Endothelial cell of umbilical vein (primary cell): Measurements from ENCODE around the gene PPARD. TPM values are rescaled to one million over a fixed set of nuclear protein-coding genes. Genes with fewer than 3 reads are reported as not detected.

Source experiments
- BruUV-seq: library from RNA; stranded (reverse); fragments of 400-500 nt; replicated peaks from 2 replicates; lab custom pipeline; 2021; lab: Mats Ljungman, UMichigan
- CTCF ChIA-PET: fragments of 300-600, 350-600 bp; sonication (Branson Sonifier 250); formaldehyde crosslinking; loops from one replicate; lab custom pipeline; 2021; ENCODE audit warnings: antibody characterized with exemption, inconsistent platforms; lab: Charles Lee
- POLR2A ChIA-PET: fragments of 300-600, 350-600 bp; sonication (Branson Sonifier 250); formaldehyde crosslinking; loops from one replicate; lab custom pipeline; 2021; ENCODE audit warnings: antibody characterized with exemption, inconsistent platforms; lab: Charles Lee
- DNase-seq: peaks from one replicate; pipeline ENCODE4 v3.0.0-alpha.2; 2011; ENCODE audit warnings: low read depth, low spot score
- FAIRE-seq: peaks from 2 replicates; lab custom pipeline; 2011; peaks lifted over from hg19 to GRCh38; lab: Jason Lieb, UNC
- H2AFZ ChIP-seq: 2 replicates; pipeline ENCODE4 v1.6.0; 2012; ENCODE audit warnings: low read depth, low read length, control low read depth, inconsistent platforms
- H3K27ac ChIP-seq: 2 replicates; pipeline ENCODE4 v1.5.1; 2011; ENCODE audit warnings: low read depth, mild to moderate bottlenecking, control low read depth, low read length, moderate library complexity; ENCODE audit not compliant: insufficient read depth
- H3K27me3 ChIP-seq, 2 experiments: 2 replicates each; pipeline versions ENCODE4 v1.6.0 to v1.6.1; 2011; ENCODE audit warnings: low read length in 2 of 2, mixed read lengths in 1 of 2; ENCODE audit not compliant: control insufficient read depth in 2 of 2, insufficient read depth in 2 of 2
- H3K36me3 ChIP-seq, 2 experiments: 2 replicates in 1 of 2; 3 replicates in 1 of 2; pipeline ENCODE4 v1.5.1; 2011; ENCODE audit warnings: low read length in 2 of 2, mild to moderate bottlenecking in 1 of 2, moderate library complexity in 1 of 2; ENCODE audit not compliant: control insufficient read depth in 2 of 2, insufficient read depth in 2 of 2; ENCODE audit errors: extremely low read depth in 1 of 2
- H3K4me1 ChIP-seq: 3 replicates; pipeline ENCODE4 v1.5.1; 2011; ENCODE audit warnings: mild to moderate bottlenecking, low read length; ENCODE audit not compliant: control insufficient read depth, insufficient read depth; ENCODE audit errors: extremely low read depth
- H3K4me2 ChIP-seq: 2 replicates; pipeline ENCODE4 v1.6.1; 2011; ENCODE audit warnings: low read length, control low read depth, mixed read lengths; ENCODE audit not compliant: insufficient read depth
- H3K4me3 ChIP-seq, 3 experiments: fragments of 200-600 bp in 1 of 3; sonication (generic), shearing (Covaris generic) in 1 of 3; replicated peaks in 1 of 3; 2 replicates each; pipeline ENCODE4 v1.5.1; 2011 to 2016; ENCODE audit warnings: control low read depth in 3 of 3, low read length in 3 of 3, mild to moderate bottlenecking in 2 of 3, inconsistent platforms in 1 of 3, low read depth in 1 of 3, moderate library complexity in 1 of 3; ENCODE audit not compliant: insufficient read depth in 1 of 3
- H3K79me2 ChIP-seq: 2 replicates; pipeline ENCODE4 v1.6.0; 2012; ENCODE audit warnings: low read length, inconsistent platforms; ENCODE audit not compliant: control insufficient read depth, insufficient read depth
- H3K9ac ChIP-seq: replicated peaks from 2 replicates; pipeline ENCODE3; 2011; ENCODE audit warnings: low read length, control low read depth; ENCODE audit not compliant: insufficient read depth; ENCODE audit errors: extremely low read depth
- H3K9me1 ChIP-seq: replicated peaks from 3 replicates; pipeline ENCODE4 v1.6.0; 2011; ENCODE audit warnings: mild to moderate bottlenecking, low read length; ENCODE audit not compliant: control insufficient read depth, insufficient read depth; ENCODE audit errors: extremely low read depth
- H3K9me3 ChIP-seq: replicated peaks from 2 replicates; pipeline ENCODE4 v1.5.1; 2012; ENCODE audit warnings: low read length, inconsistent platforms; ENCODE audit not compliant: control insufficient read depth, insufficient read depth
- H4K20me1 ChIP-seq: replicated peaks from 2 replicates; pipeline ENCODE3; 2011; ENCODE audit warnings: mild to moderate bottlenecking, low read length; ENCODE audit not compliant: control insufficient read depth, insufficient read depth; ENCODE audit errors: extremely low read depth
- CTCF ChIP-seq, 2 donors: IDR thresholded peaks; 1 replicate in 1 of 2; 2 replicates in 1 of 2; pipeline ENCODE4 v1.5.1; 2011; ENCODE audit warnings: low read length in 2 of 2, mild to moderate bottlenecking in 2 of 2, moderate library complexity in 2 of 2, control low read depth in 1 of 2, inconsistent platforms in 1 of 2, low read depth in 1 of 2; ENCODE audit not compliant: insufficient read depth in 1 of 2; ENCODE audit errors: extremely low read depth in 1 of 2
- MAX ChIP-seq: IDR thresholded peaks from 2 replicates; pipeline ENCODE4 v1.6.1; 2011; ENCODE audit not compliant: insufficient read depth, insufficient read length
- MYC ChIP-seq: IDR thresholded peaks from one replicate; pipeline ENCODE4 v1.6.1; 2011; ENCODE audit warnings: mild to moderate bottlenecking, low read depth, low read length
- POLR2AphosphoS5 ChIP-seq: IDR thresholded peaks from 2 replicates; pipeline ENCODE4 v1.6.1; 2012; ENCODE audit warnings: low read depth, mild to moderate bottlenecking, control low read depth, low read length, moderate library complexity; ENCODE audit not compliant: insufficient read depth
- dilution Hi-C: fragments of 300-500 bp; cut with MboI; formaldehyde crosslinking; loops from one replicate; pipeline ENCODE4 v1.15.0; 2019; ENCODE audit warnings: low sequenced_read_pairs; ENCODE audit not compliant: extremely low pct_ligation_motif_present
- intact Hi-C: fragments of 100-400 bp; cut with micrococcal nuclease; formaldehyde crosslinking; loops from one replicate; pipeline ENCODE4 v1.10.0; 2022
- polyA plus RNA-seq, 4 experiments: library from polyadenylated mRNA; depleted of rRNA in 3 of 4; stranded (reverse) in 3 of 4; unstranded in 1 of 4; fragments of >200 nt; gene quantifications; 2 replicates each; pipeline versions ENCODE4 v1.2.1 to v1.2.3, GENCODE V29; 2011 to 2012; ENCODE audit warnings: missing spikeins in 1 of 4
- total RNA-seq: library from RNA; stranded (reverse); gene quantifications from 2 replicates; pipeline ENCODE4 v1.2.3, GENCODE V29; 2021

The PPARD gene
- total and polyA plus RNA-seq, 2 donors (not counting 3 experiments of a cell fraction or from before 2014, with no cell fraction given), result 23.4 to 29.2 TPM

- FAIRE-seq (no peak), DNase-seq (no peak)
- no peaks in the 10 kb centered on the region for H3K4me1 ChIP-seq
- no peak overlapping the region for H3K4me3 ChIP-seq
- dilution Hi-C loops, result no loop called here
- intact Hi-C loops, result no loop called here
- ChIA-PET POLR2A (no interaction called here), CTCF (interaction anchor here (0.7 to 1.2 kb wide), 4 partner anchors 35 to 91 kb away, joined by 3 read pairs; no protein-coding TSS in a partner anchor)
- no peak overlapping the region for H3K9ac ChIP-seq
- no peaks in the 10 kb centered on the region for H3K79me2 ChIP-seq
- BruUV-seq, result no TSS peak
- TF ChIP-seq MYC, result no peak
- H3K9me1 ChIP-seq, result no peaks in the 10 kb centered on the region
- no peak overlapping the region for H2AFZ ChIP-seq
- H3K36me3 ChIP-seq, result peaks cover 0 to 8% of the 10 kb centered on the region in 2 experiments
- H3K27me3 ChIP-seq, result no peaks in the 10 kb centered on the region
- no peak overlapping the region for H3K4me2 ChIP-seq
- no peaks in the 10 kb centered on the region for H4K20me1 ChIP-seq
- H3K27ac ChIP-seq, result no peak overlapping the region
- H3K9me3 ChIP-seq, result no peaks in the 10 kb centered on the region
Observed at GRCh38 chr6:35356391-35356790, 14.0 kb downstream of the PPARD start.

GRCh38 chr6:35357677-35358076 is 15.3 kb downstream of the PPARD start:
- peaks cover 0 to 6% of the 10 kb centered on the region in 2 experiments for H3K36me3 ChIP-seq
- no peak overlapping the region for H3K4me2 ChIP-seq
- no peak overlapping the region for H3K27ac ChIP-seq
- DNase-seq, result no peak
- H3K27me3 ChIP-seq, result no peaks in the 10 kb centered on the region
- no peak overlapping the region for H3K4me3 ChIP-seq
- no TSS peak for BruUV-seq
- no peak for FAIRE-seq
- H3K9ac ChIP-seq, result no peak overlapping the region
- H2AFZ ChIP-seq, result no peak overlapping the region
- H4K20me1 ChIP-seq, result no peaks in the 10 kb centered on the region
- ChIA-PET POLR2A (no interaction called here), CTCF (no interaction called here)
- H3K4me1 ChIP-seq, result no peaks in the 10 kb centered on the region
- H3K79me2 ChIP-seq, result peaks cover 2% of the 10 kb centered on the region
- no peaks in the 10 kb centered on the region for H3K9me3 ChIP-seq
- intact Hi-C loops (no loop called here), dilution Hi-C loops (no loop called here)
- no peak for TF ChIP-seq MYC
- no peak for TF ChIP-seq CTCF (IDR thresholded peaks at IDR 0.05; ENCODE audit: extremely low read depth in 1 of 2, insufficient read depth in 1 of 2, low read depth in 1 of 2, low read length in 2 of 2)
- no peak for TF ChIP-seq MAX
- no peak for TF ChIP-seq POLR2AphosphoS5
- H3K9me1 ChIP-seq, result no peaks in the 10 kb centered on the region
